ENCODE measurements around the gene IFTAP. TPM values are rescaled to one million over a fixed set of nuclear protein-coding genes. Genes with fewer than 3 reads are reported as not detected.

IFTAP gene
- total and polyA plus RNA-seq, 10 of the 15 experiments (the other 5 are each of a cell fraction or from before 2014, with no cell fraction given), result 0.32 to 1.0 (median 0.63) TPM; not detected in 2

DNA sequence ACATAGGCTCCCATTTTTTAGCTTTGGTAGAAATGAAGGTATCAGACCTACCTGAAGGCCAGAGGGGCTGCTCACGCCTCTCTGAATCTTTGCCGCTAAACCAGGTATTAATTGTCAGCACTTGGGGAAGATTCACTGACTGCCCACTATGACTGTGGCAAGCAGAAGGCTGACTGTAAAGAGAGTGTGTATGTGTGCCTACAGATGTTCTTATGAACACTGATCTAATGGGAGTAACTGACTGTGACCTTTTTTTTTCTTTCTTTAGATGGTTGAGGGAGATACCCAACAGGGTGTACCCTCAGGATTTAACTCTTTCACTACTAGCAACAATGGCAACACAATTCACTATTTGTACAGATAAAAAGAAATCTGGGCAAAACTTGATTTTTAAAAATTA lies 3.7 kb downstream of the IFTAP start, which contains the start of gene RAG2 (continued):
- TF ChIP-seq, protein P1, sequence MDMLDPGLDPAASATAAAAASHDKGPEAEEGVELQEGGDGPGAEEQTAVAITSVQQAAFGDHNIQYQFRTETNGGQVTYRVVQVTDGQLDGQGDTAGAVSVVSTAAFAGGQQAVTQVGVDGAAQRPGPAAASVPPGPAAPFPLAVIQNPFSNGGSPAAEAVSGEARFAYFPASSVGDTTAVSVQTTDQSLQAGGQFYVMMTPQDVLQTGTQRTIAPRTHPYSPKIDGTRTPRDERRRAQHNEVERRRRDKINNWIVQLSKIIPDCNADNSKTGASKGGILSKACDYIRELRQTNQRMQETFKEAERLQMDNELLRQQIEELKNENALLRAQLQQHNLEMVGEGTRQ (IDR thresholded peaks at IDR 0.05; ENCODE audit: borderline replicate concordance, low read depth, low read length), result no peak
- TF ChIP-seq, protein P2, sequence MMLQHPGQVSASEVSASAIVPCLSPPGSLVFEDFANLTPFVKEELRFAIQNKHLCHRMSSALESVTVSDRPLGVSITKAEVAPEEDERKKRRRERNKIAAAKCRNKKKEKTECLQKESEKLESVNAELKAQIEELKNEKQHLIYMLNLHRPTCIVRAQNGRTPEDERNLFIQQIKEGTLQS (IDR thresholded peaks at IDR 0.05; ENCODE audit: borderline replicate concordance, extremely low read depth, low read depth, low read length), result no peak
- TF ChIP-seq NFXL1 (IDR thresholded peaks at IDR 0.05; ENCODE audit: borderline replicate concordance), result no peak

DNA sequence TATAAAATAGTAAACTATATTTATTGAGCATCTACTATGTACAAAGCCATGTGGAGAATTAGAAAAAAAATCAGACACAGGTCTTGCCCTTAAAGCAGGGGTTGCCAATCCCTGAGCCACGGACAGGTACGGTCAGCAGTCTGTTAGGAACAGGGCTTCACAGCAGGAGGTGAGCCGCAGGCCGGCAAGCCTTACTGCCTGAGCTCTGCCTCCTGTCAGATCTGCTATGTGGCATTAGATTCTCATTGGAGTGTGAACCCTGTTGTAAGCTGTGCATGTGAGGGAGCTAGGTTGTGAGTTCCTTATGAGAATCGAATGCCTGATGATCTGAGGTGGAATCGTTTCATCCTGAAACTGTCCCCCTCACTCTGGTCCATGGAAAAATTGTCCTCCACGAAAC lies 5.9 kb downstream of the IFTAP start:
- no TSS peak for BruUV-seq (replicated peaks)
- ChIA-PET CTCF (no interaction called here), SMC1A (ENCODE audit: uncharacterized antibody, unreplicated experiment) (no interaction called here), POLR2A (no interaction called here), RAD21 (ENCODE audit: unreplicated experiment) (no interaction called here)
- no peak overlapping the region for H3K9ac ChIP-seq (ENCODE audit: control insufficient read depth, insufficient read depth, low read length)
- H3K79me2 ChIP-seq (ENCODE audit: control insufficient read depth, insufficient read depth, low read length), result no peaks in the 10 kb centered on the region
- no peaks in the 10 kb centered on the region for H3K36me3 ChIP-seq (ENCODE audit: control insufficient read depth in 2 of 2, insufficient read depth in 2 of 2, low read length in 1 of 2)
- no peak overlapping the region for H2AFZ ChIP-seq (ENCODE audit: control insufficient read depth, low read depth, low read length)
- H4K20me1 ChIP-seq (ENCODE audit: control insufficient read depth, insufficient read depth), result no peaks in the 10 kb centered on the region
- H3K27me3 ChIP-seq (replicated peaks in 1 of 2; ENCODE audit: control insufficient read depth in 2 of 2, insufficient read depth in 2 of 2, low read length in 1 of 2), result peaks cover 0 to 3% of the 10 kb centered on the region in 2 experiments; a peak in 3 of 4 replicates
- H3K4me3 ChIP-seq, result no peak overlapping the region
- H3K9me3 ChIP-seq (replicated peaks; ENCODE audit: control insufficient read depth, insufficient read depth, low read length), result no peaks in the 10 kb centered on the region
- ATAC-seq (no peak), DNase-seq (ENCODE audit: low read depth, low spot score) (no peak), FAIRE-seq (no peak)
- in situ Hi-C loops (cut with MboI), result no loop called here
- 44% methylated on average over 7 of the region's 7 CpGs for WGBS (ENCODE audit: insufficient coverage, insufficient replicate concordance, low lambda C conversion rate, missing lambda C conversion rate)
- H3K4me2 ChIP-seq (ENCODE audit: control insufficient read depth, insufficient read depth), result no peak overlapping the region
- no peaks in the 10 kb centered on the region for H3K4me1 ChIP-seq (ENCODE audit: control insufficient read depth, insufficient read depth, low read length)
- no peak overlapping the region for H3K27ac ChIP-seq (ENCODE audit: control insufficient read depth, insufficient read depth)
- intact Hi-C loops (cut with micrococcal nuclease; ENCODE audit: unreplicated experiment), result no loop called here
- TF ChIP-seq YY1 (IDR thresholded peaks at IDR 0.05; ENCODE audit: low read depth, low read length) (no peak), EGR1 (IDR thresholded peaks at IDR 0.05; ENCODE audit: borderline replicate concordance in 1 of 2, low read depth in 2 of 2, low read length in 2 of 2) (no peak), CREB1 (IDR thresholded peaks at IDR 0.05; ENCODE audit: low read depth) (no peak), TCF7 (IDR thresholded peaks at IDR 0.05; ENCODE audit: borderline replicate concordance) (no peak), EZH2 (IDR thresholded peaks at IDR 0.05; ENCODE audit: borderline replicate concordance, control insufficient read depth, low read depth, low read length) (no peak), NFXL1 (IDR thresholded peaks at IDR 0.05; ENCODE audit: borderline replicate concordance) (no peak), ZNF217 (IDR thresholded peaks at IDR 0.05) (no peak), SPI1 (IDR thresholded peaks at IDR 0.05; ENCODE audit: borderline replicate concordance, insufficient read depth, low read depth, low read length) (no peak)
- TF ChIP-seq, protein P3, sequence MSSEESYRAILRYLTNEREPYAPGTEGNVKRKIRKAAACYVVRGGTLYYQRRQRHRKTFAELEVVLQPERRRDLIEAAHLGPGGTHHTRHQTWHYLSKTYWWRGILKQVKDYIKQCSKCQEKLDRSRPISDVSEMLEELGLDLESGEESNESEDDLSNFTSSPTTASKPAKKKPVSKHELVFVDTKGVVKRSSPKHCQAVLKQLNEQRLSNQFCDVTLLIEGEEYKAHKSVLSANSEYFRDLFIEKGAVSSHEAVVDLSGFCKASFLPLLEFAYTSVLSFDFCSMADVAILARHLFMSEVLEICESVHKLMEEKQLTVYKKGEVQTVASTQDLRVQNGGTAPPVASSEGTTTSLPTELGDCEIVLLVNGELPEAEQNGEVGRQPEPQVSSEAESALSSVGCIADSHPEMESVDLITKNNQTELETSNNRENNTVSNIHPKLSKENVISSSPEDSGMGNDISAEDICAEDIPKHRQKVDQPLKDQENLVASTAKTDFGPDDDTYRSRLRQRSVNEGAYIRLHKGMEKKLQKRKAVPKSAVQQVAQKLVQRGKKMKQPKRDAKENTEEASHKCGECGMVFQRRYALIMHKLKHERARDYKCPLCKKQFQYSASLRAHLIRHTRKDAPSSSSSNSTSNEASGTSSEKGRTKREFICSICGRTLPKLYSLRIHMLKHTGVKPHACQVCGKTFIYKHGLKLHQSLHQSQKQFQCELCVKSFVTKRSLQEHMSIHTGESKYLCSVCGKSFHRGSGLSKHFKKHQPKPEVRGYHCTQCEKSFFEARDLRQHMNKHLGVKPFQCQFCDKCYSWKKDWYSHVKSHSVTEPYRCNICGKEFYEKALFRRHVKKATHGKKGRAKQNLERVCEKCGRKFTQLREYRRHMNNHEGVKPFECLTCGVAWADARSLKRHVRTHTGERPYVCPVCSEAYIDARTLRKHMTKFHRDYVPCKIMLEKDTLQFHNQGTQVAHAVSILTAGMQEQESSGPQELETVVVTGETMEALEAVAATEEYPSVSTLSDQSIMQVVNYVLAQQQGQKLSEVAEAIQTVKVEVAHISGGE (CRISPR knock-in tag; IDR thresholded peaks at IDR 0.05), result no peak
- TF ChIP-seq, protein P4, sequence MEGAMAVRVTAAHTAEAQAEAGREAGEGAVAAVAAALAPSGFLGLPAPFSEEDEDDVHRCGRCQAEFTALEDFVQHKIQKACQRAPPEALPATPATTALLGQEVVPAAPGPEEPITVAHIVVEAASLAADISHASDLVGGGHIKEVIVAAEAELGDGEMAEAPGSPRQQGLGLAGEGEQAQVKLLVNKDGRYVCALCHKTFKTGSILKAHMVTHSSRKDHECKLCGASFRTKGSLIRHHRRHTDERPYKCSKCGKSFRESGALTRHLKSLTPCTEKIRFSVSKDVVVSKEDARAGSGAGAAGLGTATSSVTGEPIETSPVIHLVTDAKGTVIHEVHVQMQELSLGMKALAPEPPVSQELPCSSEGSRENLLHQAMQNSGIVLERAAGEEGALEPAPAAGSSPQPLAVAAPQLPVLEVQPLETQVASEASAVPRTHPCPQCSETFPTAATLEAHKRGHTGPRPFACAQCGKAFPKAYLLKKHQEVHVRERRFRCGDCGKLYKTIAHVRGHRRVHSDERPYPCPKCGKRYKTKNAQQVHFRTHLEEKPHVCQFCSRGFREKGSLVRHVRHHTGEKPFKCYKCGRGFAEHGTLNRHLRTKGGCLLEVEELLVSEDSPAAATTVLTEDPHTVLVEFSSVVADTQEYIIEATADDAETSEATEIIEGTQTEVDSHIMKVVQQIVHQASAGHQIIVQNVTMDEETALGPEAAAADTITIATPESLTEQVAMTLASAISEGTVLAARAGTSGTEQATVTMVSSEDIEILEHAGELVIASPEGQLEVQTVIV (IDR thresholded peaks at IDR 0.05; ENCODE audit: borderline replicate concordance, partially characterized antibody), result no peak
- TF ChIP-seq, protein P2 (IDR thresholded peaks at IDR 0.05; ENCODE audit: borderline replicate concordance, extremely low read depth, low read depth, low read length), result no peak
